Measurements from ENCODE around the gene VDAC2.

The VDAC2 gene

DNA sequence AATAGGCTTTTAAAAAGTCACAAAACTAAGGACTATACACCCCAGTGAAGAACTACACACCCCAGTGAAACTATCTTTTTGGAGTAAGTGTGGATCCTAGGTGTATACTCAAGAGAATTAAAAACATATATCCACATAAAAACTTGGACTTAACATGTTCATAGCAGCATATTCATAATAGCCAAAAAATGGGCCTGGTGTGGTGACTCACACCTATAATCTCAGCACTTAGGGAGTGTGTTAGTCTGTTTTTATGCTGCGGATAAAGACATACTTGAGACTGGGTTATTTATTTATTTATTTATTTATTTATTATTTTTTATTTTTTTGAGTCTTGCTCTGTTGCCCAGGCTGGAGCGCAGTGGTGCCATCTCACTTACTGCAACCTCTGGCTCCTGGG is 44.1 kb downstream of the VDAC2 start:
- no peak for DNase-seq

DNA sequence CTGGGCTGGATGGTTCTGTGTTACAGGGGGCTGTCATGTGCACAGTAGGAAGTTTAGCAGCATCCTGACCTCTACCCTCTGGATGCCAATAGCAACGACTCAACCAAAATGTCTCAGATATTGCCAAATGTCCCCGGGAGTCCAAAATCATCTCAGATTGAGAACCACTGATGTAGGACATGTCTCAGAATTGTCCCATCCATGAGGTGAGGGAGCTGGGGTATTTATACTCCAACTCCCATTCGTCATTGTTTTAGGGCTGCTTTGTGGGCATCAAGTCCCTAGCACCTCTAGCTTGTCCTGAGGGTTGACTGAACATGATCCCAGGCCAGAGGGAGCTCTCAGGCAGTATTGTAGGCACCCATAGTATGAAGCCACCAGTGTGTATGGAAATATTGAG is 50.4 kb downstream of the VDAC2 start:
- no peak for DNase-seq

DNA sequence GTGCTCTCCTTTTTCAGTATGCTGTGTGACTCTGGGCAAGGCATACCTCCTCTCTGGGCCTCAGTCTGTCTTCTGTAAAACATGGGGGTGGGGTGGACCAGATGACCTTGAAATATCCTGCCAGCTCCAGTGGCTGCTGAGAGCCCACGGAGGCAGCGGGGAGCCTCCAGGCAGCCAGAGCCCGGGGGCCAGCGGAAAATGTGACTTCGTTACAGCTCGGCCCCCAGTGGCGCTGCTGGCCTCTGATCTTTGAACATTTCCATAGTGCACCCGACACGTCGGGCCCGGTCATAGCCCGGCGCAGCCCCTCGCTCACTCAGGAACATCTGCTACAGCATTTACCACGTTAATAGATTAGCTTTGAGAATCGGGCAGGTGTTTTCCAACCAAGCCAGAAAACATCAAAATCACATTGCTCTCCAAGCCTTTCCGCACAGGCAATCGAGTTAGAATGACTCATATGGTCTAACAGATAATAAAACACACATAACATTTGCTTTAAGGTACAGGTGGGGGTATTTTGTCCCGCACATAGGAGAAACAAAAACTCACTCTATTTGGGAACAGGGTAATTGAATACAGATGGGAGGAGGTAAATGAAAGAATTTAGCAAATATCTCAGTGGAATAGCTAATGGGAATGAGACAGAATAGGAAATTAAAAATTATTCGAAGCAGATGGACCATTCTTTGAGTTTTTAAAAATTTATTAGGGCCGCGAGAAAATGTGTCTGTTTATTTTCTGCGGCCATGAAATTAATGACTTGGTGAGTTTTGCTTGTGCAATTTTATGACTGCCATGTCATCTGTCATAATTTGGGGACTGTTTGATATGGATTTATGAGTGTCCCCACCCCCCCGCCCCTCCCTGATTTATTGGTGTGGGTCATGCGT is 51.5 kb downstream of the VDAC2 start:
- peak; percentile 62 for DNase-seq

DNA sequence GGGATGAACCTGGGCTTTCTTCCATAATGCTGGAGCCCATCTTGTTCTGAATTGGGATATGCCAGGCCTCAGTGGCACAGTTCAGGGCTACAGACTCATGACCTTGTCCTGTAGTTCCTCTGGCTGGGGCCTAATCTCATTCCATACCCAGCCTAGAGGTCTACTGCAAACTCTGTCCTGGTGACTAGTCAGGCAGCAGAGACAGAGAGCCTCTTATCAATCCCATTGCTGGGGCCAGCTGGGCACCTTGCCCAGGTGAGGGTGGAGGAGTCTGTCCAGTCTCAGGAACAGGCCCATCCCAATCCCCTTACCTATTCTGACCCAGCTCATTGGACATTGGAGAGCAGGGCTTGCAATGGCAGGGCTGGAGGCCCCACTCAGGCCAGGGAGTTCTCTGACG is 53.2 kb downstream of the VDAC2 start:
- no peak for DNase-seq

DNA sequence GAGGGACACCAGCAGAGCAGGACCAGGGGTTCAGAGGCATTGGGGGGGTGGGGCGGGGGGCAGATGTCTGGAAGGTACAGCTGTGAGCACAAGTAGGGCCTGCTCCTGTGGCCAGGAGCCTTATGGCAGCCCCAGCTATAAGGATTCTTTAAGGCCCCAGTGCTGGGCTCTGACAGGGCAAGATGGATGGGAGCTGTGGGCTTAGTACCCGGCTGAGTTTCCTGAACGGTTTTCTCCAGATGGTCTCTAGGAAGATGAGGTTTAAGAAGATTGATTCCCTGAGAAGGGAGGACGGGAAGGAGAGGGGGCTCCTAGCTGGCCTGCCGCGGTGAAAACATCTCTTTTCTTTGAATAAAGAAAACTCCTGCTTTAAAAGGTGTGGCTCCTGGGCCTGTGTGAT is 55.3 kb downstream of the VDAC2 start:
- DNase-seq: no peak

DNA sequence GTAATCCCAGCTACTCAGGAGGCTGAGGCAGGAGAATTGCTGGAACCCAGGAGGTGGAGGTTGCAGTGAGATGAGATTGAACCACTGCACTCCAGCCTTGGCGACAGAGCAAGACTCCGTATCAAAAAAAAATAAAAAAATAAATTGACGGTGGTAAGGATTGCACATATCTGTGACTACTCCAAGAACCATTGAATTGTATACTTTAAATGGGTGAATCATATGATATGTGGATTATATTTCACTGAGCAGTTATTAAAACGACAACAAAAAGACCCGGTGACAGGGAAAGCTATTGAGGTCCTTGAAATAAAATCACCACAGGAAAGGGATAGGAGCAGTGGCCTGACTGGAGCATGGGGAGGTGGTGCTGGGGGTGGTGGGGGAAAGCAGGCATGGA is 56.3 kb downstream of the VDAC2 start:
- no peak for DNase-seq

DNA sequence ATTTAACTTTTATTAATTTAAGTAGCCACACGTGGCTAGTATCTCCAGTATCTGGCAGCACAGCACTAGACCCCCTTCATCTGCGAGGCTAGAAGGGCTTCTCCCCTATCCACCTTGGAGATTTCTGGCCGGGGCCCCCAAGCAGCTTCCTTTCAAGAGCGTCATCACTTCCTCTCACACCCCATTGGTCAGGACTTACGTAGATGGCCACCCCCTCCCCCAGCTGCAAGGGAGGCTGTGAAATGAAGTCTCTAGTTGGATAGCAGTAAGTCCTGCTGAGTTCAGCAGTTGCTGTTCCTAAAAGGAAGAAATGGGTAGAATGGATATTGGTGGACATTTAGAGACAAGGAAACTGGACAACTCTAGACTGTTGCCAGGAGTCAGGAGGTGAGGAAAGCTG is 59.0 kb downstream of the VDAC2 start:
- no peak for DNase-seq

DNA sequence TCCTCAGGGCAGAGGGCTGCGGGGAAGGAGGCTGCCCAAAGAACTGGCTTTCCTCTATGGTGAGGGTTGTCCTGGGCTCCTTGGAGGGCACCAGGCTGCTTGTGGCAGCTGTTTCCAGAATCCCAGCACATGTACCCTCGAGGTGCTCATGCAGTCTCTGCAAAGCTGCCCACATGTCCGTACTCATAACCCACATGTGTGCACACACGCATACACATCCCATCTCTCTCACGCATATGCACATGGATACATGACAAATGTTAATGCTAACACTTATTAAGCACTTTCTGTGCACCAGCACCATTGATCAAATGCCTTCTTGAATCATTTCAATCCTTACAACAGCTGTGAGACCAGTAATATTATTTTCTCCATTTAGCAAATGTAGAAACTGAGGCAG is 61.5 kb downstream of the VDAC2 start:
- DNase-seq: no peak

DNA sequence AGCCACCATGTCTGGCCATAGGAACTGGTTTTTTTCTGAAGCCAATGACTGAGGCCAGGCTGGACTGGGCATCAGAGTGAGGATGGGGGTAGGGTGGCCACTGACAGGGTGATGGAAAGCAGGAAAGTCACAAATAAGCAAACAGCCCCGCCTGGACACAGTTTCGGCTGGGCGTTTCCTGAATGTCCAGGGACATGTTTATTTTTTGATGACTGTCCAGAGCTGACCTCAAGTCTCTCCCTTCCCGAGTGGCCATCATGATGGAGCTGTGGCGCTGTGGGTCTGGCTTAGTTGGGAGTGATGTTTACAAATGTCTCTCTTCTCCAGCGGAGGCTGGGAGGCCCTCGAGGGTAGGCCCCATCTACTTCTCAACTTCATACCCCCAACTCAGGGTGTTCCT is 62.3 kb downstream of the VDAC2 start:
- DNase-seq: no peak

DNA sequence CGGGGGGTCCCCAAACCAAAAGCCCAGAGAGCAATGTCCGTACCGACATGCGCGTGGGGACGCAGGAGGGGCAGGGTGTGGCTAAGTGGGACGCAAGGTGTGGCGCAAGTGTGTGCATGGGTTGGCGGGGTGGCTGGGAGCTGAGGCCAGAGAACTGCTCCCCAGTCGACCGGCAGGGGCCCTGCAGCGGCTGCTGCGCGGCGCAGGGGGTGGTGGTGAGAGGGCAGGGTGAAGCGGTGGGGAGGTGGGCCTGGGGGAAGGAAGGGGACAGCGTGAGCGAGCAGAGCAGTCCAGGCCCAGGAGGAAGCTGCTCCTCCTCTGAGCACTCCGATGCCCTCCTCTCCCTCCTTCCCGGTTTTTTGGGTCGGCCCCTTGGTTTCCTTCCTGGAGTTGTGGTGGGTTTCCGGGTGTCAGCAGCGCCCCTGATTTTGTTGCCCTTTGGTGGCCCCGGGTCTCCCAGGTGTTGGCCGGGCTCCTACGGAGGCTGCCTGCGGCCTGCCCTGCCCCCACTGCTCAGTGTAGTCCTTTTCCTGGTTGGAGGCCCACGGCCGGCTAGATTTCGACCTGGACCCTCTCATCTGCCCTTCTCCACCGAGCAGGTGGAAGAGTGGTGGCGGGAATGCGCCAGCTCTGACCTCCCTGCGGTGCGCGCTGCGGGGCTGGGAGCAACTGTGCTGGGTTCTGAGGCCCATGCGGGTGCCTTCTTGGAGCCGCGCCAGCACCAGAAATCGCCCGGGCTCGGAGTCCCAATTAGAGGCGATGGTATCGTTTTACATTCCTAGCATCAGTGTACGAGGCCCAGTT is 65.7 kb downstream of the VDAC2 start:
- DNase-seq: no peak

DNA sequence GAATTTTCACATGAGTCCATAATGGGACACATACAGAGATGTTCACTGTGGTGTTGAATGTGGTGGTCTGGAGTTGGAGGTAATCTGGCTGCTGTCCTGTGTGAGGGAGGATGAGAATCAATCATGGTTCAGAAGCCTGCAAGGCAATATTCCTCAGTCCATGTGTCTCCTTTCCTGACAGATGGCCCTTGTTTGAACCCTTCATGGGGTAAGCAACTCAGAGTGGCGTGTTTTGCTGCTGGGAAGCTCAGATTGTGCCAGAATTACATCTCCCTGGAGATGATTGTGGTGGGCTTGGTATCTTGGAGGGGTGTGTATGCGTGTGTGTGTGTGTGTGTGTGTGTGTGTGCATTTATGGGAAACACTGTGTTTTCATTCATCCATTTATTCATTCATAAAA is 69.6 kb downstream of the VDAC2 start:
- no peak for DNase-seq

All from left hindlimb (tissue), 1 donor.